Measurements from ENCODE around the gene PLAAT2. TPM values are rescaled to one million over a fixed set of nuclear protein-coding genes. Genes with fewer than 3 reads are reported as not detected.
A peak's percentile ranks its signal among the peaks of the same experiment; 100 is the strongest.

Gene PLAAT2
- total RNA-seq, 6 experiments from 2014 or later: 0.42 to 2.2 (median 1.1) TPM; not detected in 3

DNA sequence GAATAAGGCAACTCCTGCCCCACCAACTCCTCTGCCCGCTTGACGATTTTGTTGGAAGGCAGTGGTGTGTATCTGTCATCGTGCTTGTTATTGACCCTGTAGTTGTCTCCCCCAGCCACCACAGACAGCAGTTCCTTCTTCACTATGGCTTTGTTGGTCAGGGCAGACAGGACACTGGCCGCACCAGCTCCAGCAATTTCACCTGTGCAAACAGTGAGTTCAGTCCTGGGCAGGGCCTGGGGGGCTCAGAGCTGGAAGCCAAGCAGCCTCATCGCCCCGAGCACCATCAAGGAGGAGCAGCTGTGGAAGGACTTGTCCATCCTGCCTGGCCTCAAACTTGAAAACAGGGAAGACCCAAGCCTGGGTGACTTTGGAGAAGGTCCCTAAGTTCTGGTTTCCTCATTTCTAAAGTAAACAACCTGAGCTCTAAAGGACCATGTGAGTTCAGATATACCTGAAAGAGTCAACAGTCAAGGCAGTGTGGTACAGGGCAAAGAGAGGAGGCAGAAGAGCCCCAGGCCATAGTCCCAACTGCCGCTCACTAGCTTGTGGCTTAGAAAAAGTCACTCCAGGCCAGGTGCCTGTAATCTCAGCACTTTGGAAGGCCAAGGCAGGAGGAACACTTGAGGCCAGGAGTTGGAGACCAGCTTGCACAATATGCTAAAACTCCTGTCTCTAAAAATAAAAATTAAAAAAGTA is 4.6 kb downstream of the PLAAT2 start:
- ATAC-seq (peak in 1 of 4 donors; percentile 33), DNase-seq (no peak)
- H3K27me3 ChIP-seq: no peaks in the 10 kb centered on the region
- WGBS (ENCODE audit: insufficient coverage, low coverage, low lambda C conversion rate, missing lambda C conversion rate): 95% methylated on average over 5 of the region's 7 CpGs
- no peak overlapping the region for H3K4me3 ChIP-seq
- H3K36me3 ChIP-seq: no peaks in the 10 kb centered on the region
- H3K9me3 ChIP-seq: no peaks in the 10 kb centered on the region
- no peak overlapping the region for H3K27ac ChIP-seq
- intact Hi-C loops (cut with DNase I): no loop called here
- H3K4me1 ChIP-seq: peaks cover 0 to under 1% (median 0%) of the 10 kb centered on the region in 4 donors
- TF ChIP-seq, protein P1, sequence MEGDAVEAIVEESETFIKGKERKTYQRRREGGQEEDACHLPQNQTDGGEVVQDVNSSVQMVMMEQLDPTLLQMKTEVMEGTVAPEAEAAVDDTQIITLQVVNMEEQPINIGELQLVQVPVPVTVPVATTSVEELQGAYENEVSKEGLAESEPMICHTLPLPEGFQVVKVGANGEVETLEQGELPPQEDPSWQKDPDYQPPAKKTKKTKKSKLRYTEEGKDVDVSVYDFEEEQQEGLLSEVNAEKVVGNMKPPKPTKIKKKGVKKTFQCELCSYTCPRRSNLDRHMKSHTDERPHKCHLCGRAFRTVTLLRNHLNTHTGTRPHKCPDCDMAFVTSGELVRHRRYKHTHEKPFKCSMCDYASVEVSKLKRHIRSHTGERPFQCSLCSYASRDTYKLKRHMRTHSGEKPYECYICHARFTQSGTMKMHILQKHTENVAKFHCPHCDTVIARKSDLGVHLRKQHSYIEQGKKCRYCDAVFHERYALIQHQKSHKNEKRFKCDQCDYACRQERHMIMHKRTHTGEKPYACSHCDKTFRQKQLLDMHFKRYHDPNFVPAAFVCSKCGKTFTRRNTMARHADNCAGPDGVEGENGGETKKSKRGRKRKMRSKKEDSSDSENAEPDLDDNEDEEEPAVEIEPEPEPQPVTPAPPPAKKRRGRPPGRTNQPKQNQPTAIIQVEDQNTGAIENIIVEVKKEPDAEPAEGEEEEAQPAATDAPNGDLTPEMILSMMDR (IDR thresholded peaks at IDR 0.05): no peak
- no peak for TF ChIP-seq POLR2A (IDR thresholded peaks at IDR 0.05)

DNA sequence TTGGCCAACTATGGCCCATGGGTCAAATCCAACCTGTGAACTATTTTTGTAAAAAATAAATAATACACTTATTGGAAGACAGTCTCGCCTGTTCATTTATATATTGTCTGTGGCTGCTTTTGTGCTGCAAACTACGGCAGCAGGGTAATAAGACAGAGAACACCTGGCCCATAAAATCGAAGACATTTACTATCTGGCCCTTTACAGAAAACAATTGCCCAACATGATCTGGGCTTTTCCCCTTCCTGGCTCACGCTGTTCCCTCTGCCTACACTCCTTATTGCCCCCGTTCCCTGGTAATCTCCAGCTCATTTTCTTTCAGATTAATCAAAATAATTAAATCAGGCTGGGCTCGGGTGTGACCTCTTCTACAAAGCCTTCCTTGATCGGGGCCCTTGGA is 5.6 kb downstream of the PLAAT2 start:
- Histone ChIP-seq H3K27me3 (no peaks in the 10 kb centered on the region), H3K9me3 (no peaks in the 10 kb centered on the region), H3K4me1 (no peaks in the 10 kb centered on the region), H3K27ac (no peak overlapping the region), H3K36me3 (no peaks in the 10 kb centered on the region), H3K4me3 (no peak overlapping the region)
- intact Hi-C loops (cut with DNase I): no loop called here
- WGBS (ENCODE audit: insufficient coverage, low coverage, low lambda C conversion rate, missing lambda C conversion rate): 84% methylated on average over 4 of the region's 7 CpGs
- TF ChIP-seq POLR2A (IDR thresholded peaks at IDR 0.05): no peak
- TF ChIP-seq, protein P1 (IDR thresholded peaks at IDR 0.05): no peak
- DNase-seq: no peak
- no peak for ATAC-seq

DNA sequence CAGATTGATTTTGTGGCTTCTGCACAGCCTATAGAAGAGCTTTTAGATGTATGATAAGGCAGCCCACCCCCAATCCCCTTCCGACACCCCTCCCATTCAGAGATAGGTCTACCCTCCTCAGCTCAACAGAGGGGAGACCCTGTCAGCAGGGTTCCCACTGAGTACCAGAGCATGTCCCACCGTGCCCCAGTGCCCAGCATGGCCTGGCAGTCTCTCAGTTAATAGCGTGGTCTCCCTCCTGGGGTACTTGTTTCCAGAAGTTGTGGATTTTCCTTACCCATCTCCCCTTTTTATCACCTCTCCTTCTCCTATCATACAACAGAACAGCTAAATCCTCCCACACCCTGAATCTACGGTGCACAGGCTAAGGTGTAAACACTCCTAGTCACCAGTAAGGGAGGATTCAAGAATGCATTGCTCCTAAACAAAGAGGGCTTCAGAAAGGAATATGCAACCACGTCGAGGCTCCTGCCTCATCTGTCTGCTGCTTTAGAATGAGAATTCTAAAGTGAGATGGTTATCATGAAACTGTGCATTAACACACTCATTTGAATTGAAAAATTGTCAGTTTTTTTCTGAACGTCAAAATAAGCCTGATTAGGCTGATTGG is 6.7 kb downstream of the PLAAT2 start:
- DNase-seq (no peak), ATAC-seq (no peak)
- Histone ChIP-seq H3K27ac (no peak overlapping the region), H3K36me3 (no peaks in the 10 kb centered on the region), H3K4me3 (no peak overlapping the region), H3K4me1 (no peaks in the 10 kb centered on the region), H3K27me3 (no peaks in the 10 kb centered on the region), H3K9me3 (no peaks in the 10 kb centered on the region)
- 66% methylated on average over 6 of the region's 7 CpGs for WGBS (ENCODE audit: insufficient coverage, low coverage, low lambda C conversion rate, missing lambda C conversion rate)
- TF ChIP-seq, protein P1 (IDR thresholded peaks at IDR 0.05): no peak
- TF ChIP-seq POLR2A (IDR thresholded peaks at IDR 0.05): no peak
- intact Hi-C loops (cut with DNase I): no loop called here

DNA sequence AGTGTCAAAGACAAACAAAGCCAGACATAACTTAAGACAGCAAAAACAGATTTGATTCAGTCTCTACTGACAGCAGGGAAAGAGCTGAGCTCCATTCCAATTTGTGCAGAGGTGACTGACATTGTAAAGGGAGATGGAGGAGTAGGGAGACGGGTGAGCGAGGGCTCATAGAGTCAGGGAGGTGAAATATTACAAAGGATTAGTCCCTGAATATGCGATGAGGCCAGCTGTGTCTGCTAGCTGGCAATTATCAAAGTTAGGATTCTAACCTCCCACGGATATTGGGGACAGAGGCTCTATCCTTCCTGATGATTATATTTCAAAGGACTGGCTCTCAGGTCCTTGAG is 8.3 kb downstream of the PLAAT2 start:
- no peaks in the 10 kb centered on the region for H3K27me3 ChIP-seq
- ATAC-seq: no peak
- H3K36me3 ChIP-seq: no peaks in the 10 kb centered on the region
- TF ChIP-seq, protein P1 (IDR thresholded peaks at IDR 0.05): no peak
- TF ChIP-seq POLR2A (IDR thresholded peaks at IDR 0.05): no peak
- no peak overlapping the region for H3K4me3 ChIP-seq
- no peaks in the 10 kb centered on the region for H3K9me3 ChIP-seq
- no peak overlapping the region for H3K27ac ChIP-seq
- H3K4me1 ChIP-seq: no peaks in the 10 kb centered on the region
- WGBS (ENCODE audit: insufficient coverage, low coverage, low lambda C conversion rate, missing lambda C conversion rate): 85% methylated on average over 4 of the region's 4 CpGs
- intact Hi-C loops (cut with DNase I): no loop called here
- no peak for DNase-seq

Measured in right lobe of liver (tissue), 6 donors.